Raji (cell line): Measurements from ENCODE around the gene APCDD1.

Source experiments
- POLR2A ChIP-seq: IDR thresholded peaks from 2 replicates; pipeline ENCODE4 v1.6.1; 2011; ENCODE audit warnings: low read depth, low read length, control low read depth; ENCODE audit not compliant: insufficient read depth

Gene APCDD1

GRCh38 chr18:10490401-10491165 lies 36.1 kb downstream of the APCDD1 start:
- TF ChIP-seq POLR2A: no peak

- no peak for TF ChIP-seq POLR2A
Measured at GRCh38 chr18:10495936-10496335, 41.5 kb downstream of the APCDD1 start.

- no peak for TF ChIP-seq POLR2A
Measured at GRCh38 chr18:10497206-10497749, 42.8 kb downstream of the APCDD1 start.

- TF ChIP-seq POLR2A: no peak
Measured at GRCh38 chr18:10499230-10499629, 44.8 kb downstream of the APCDD1 start.

GRCh38 chr18:10500038-10500437 lies 45.6 kb downstream of the APCDD1 start:
- TF ChIP-seq POLR2A: no peak

- no peak for TF ChIP-seq POLR2A
Measured at GRCh38 chr18:10504723-10505122, 50.3 kb downstream of the APCDD1 start.

- TF ChIP-seq POLR2A: no peak
Measured at GRCh38 chr18:10508591-10508990, 54.2 kb downstream of the APCDD1 start.

GRCh38 chr18:10511236-10511635 lies 56.8 kb downstream of the APCDD1 start:
- TF ChIP-seq POLR2A: no peak

- TF ChIP-seq POLR2A: no peak
Measured at GRCh38 chr18:10514082-10514481, 59.6 kb downstream of the APCDD1 start.

GRCh38 chr18:10514601-10515000 lies 60.2 kb downstream of the APCDD1 start:
- no peak for TF ChIP-seq POLR2A

GRCh38 chr18:10515456-10515855 lies 61.0 kb downstream of the APCDD1 start:
- no peak for TF ChIP-seq POLR2A

GRCh38 chr18:10516078-10516477 lies 61.6 kb downstream of the APCDD1 start:
- TF ChIP-seq POLR2A: no peak

- no peak for TF ChIP-seq POLR2A
Measured at GRCh38 chr18:10518595-10519255, 64.3 kb downstream of the APCDD1 start.

GRCh38 chr18:10519366-10519765 lies 64.9 kb downstream of the APCDD1 start:
- TF ChIP-seq POLR2A: no peak

GRCh38 chr18:10519999-10520935 lies 65.8 kb downstream of the APCDD1 start:
- no peak for TF ChIP-seq POLR2A
